GM12875 (cell line): Measurements from ENCODE around the gene DDAH1.
A peak's percentile ranks its signal among the peaks of the same experiment; 100 is the strongest.

Experiments
- H3K4me3 ChIP-seq: one replicate; pipeline ENCODE4 v1.5.1; 2011; ENCODE audit warnings: low read depth, low read length, control low read depth
- CTCF ChIP-seq: IDR thresholded peaks from 2 replicates; pipeline ENCODE4 v1.5.1; 2011; ENCODE audit warnings: low read depth, mild to moderate bottlenecking, control low read depth, inconsistent platforms, low read length, moderate library complexity, borderline replicate concordance; ENCODE audit not compliant: insufficient read depth

The DDAH1 gene

GRCh38 chr1:85289207-85289847, 175.6 kb downstream of the DDAH1 start:
- H3K4me3 ChIP-seq: no peak overlapping the region

GRCh38 chr1:85284202-85284601, 180.8 kb downstream of the DDAH1 start:
- no peak overlapping the region for H3K4me3 ChIP-seq
- no peak for TF ChIP-seq CTCF

More at GRCh38 chr1:85289207-85289847, 175.6 kb downstream of the DDAH1 start:
- TF ChIP-seq CTCF: no peak

DNA sequence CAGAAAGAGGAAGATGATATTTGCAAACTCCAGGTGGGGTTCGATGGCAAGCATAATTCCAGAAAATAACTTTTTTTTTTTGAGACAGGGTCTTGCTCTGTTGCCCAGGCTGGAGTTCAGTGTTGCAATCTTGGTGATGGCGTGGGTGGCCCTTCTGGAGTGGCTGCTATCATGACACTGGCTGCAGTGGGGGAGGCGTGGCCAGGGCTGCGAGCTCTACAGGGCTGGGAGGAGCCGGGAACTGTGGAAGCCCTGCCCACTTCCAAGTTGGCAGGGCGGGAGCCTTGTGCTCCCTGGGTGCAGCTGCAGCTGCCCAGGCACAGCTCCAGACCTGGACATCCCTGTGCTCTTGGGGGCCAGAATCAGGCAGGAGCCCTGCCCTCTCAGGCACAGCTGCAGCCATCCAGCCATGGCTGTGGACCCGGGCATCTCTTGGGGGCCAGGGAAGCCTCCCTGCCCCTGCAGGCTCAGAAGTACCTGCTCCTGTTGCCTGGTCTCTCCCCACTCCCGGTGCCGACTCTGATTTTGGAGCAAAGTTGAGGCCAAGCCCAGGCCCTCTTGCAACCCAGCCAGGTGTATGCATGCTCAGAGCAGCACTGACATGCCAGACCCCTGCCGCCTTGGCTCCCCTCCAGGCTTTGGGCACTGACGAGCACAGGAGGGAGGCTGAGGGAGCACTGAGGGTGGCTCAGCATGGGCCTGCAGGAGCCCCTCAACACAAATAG, 181.3 kb downstream of the DDAH1 start:
- no peak overlapping the region for H3K4me3 ChIP-seq

DNA sequence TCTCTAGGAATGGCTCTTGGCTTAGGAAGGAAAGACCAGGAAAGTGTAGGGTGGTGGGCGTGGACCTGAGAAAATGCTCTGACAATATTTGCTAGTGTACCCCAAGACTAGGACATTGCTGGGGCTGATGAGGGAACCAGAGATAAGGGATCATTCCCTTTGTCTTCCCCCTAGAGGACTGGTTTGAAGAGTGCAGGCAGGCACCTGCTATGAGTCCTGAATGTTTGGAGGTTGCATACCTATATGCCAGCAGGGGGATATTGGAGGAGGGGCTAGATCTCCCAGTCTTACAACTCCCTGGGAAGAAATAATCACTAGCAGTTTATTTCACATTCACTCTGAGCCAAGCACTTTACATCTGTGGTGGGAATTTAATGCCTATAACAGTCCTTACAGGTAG, 182.5 kb downstream of the DDAH1 start:
- H3K4me3 ChIP-seq: no peak overlapping the region
- TF ChIP-seq CTCF: peak; percentile 20; the same call in 1 of the 2 replicates

More for the DNA sequence above, 181.3 kb downstream of the DDAH1 start:
- TF ChIP-seq CTCF: no peak

DNA sequence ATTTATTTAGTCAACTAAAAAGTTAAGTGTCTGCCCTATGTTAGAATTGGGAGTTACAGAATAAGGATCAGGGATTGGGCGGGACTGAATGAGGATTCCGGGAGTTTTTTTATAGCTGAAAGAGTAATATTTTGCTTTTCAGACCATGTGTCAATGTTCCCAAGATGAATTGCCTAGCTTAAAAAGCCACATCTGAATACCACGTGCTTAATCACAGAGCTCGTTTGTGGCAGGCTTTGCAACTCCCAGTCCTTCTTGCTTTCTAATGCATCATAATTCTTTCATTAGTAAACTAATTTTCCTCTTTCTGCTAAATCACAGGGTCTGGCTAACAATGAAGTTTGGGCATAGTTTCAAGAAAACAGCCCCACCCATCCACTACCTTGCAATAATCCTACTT, 184.3 kb downstream of the DDAH1 start:
- TF ChIP-seq CTCF: no peak
- H3K4me3 ChIP-seq: no peak overlapping the region

GRCh38 chr1:85279458-85280080, 185.4 kb downstream of the DDAH1 start:
- no peak for TF ChIP-seq CTCF
- H3K4me3 ChIP-seq: no peak overlapping the region
